Hepatocyte (in vitro differentiated cells): Measurements from ENCODE around the gene SH3TC2.

ENCODE experiments used
- CTCF ChIP-seq: fragments of 200-600 bp; sonication (generic); IDR thresholded peaks from 2 replicates; pipeline ENCODE4 v1.5.1; 2016; ENCODE audit warnings: antibody characterized with exemption, mild to moderate bottlenecking; ENCODE audit not compliant: poor library complexity
- EZH2 ChIP-seq: fragments of 200-600 bp; sonication (generic); IDR thresholded peaks from 2 replicates; pipeline ENCODE4 v1.6.1; 2016; ENCODE audit warnings: antibody characterized with exemption, mild to moderate bottlenecking, borderline replicate concordance

DNA sequence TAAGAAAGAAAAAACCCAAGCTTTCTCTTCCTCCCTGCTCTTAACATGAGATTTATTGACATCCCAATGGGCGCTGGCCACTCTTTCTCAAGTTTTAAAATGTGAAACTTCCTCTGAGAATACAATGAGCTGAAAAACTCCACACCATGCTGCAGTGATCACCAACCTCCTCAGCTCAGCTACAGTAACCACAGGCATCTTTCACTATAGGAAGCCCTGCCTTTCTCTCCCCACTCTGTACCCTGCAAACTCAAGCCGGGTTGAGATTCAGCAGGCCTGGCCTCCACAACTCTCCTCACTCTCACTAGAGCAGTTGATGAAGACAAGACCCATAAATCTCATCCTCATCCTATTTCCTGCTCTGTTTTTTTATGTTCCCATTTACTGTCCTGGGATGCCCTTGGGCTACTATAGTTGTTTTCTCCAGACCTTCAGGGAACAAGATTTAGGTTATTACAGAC, 48.3 kb downstream of the SH3TC2 start:
- TF ChIP-seq EZH2: no peak
- TF ChIP-seq CTCF: no peak
